Measurements from ENCODE around the gene PRKCB. TPM values are rescaled to one million over a fixed set of nuclear protein-coding genes. Genes with fewer than 3 reads are reported as not detected.

PRKCB gene
- total RNA-seq, 1 donor from 2014 or later: 0.38 TPM

GRCh38 chr16:24035127-24035842 is 199.5 kb downstream of the PRKCB start:
- TF ChIP-seq, protein P1, sequence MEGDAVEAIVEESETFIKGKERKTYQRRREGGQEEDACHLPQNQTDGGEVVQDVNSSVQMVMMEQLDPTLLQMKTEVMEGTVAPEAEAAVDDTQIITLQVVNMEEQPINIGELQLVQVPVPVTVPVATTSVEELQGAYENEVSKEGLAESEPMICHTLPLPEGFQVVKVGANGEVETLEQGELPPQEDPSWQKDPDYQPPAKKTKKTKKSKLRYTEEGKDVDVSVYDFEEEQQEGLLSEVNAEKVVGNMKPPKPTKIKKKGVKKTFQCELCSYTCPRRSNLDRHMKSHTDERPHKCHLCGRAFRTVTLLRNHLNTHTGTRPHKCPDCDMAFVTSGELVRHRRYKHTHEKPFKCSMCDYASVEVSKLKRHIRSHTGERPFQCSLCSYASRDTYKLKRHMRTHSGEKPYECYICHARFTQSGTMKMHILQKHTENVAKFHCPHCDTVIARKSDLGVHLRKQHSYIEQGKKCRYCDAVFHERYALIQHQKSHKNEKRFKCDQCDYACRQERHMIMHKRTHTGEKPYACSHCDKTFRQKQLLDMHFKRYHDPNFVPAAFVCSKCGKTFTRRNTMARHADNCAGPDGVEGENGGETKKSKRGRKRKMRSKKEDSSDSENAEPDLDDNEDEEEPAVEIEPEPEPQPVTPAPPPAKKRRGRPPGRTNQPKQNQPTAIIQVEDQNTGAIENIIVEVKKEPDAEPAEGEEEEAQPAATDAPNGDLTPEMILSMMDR (IDR thresholded peaks at IDR 0.05; ENCODE audit: unreplicated experiment): no peak
- no peaks in the 10 kb centered on the region for H3K36me3 Mint-ChIP-seq
- peaks cover 4% of the 10 kb centered on the region for H3K9me3 Mint-ChIP-seq
- peaks cover 2% of the 10 kb centered on the region for H3K4me1 Mint-ChIP-seq
- peaks cover 63% of the 10 kb centered on the region for H3K27me3 Mint-ChIP-seq (ENCODE audit: low read depth)
- H3K4me3 Mint-ChIP-seq: no peak overlapping the region
- no peak overlapping the region for H3K27ac Mint-ChIP-seq
- no peak for DNase-seq (ENCODE audit: low spot score in 2 of 2, unreplicated experiment in 2 of 2)

- Mint-ChIP-seq H3K4me3 (no peak overlapping the region), H3K36me3 (no peaks in the 10 kb centered on the region), H3K27me3 (ENCODE audit: low read depth) (peaks cover 64% of the 10 kb centered on the region), H3K9me3 (peaks cover 4% of the 10 kb centered on the region), H3K4me1 (peaks cover 2% of the 10 kb centered on the region), H3K27ac (no peak overlapping the region)
- no peak for DNase-seq (ENCODE audit: low spot score in 2 of 2, unreplicated experiment in 2 of 2)
- TF ChIP-seq, protein P1 (IDR thresholded peaks at IDR 0.05; ENCODE audit: unreplicated experiment): no peak
Measured at GRCh38 chr16:24036038-24036543, 200.3 kb downstream of the PRKCB start.

DNA sequence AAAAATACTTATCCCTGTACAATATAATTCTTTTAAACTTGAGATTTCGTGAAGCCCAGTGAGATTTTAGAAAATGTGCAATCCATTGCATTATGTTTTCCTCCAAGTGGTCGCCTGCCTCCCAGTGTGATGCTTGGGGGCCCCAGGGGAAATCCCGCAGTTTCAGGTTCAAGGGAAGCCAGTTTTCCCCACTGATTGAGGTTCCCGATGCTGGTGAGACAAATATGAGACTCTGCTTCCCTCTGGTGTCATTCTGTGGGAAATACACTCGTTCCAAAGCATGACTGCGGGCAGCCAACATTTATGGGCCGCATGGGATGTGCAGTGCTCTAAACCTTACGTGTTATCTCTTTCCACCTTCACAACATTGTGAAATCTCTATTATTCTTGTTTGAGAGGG is 200.8 kb downstream of the PRKCB start:
- Mint-ChIP-seq H3K4me1 (peaks cover 2% of the 10 kb centered on the region), H3K9me3 (peaks cover 4% of the 10 kb centered on the region), H3K4me3 (no peak overlapping the region), H3K27me3 (ENCODE audit: low read depth) (peaks cover 64% of the 10 kb centered on the region), H3K27ac (no peak overlapping the region), H3K36me3 (no peaks in the 10 kb centered on the region)
- TF ChIP-seq, protein P1 (IDR thresholded peaks at IDR 0.05; ENCODE audit: unreplicated experiment): no peak
- peak in 1 of 2 experiments; percentile 50 for DNase-seq (ENCODE audit: low spot score in 2 of 2, unreplicated experiment in 2 of 2)

GRCh38 chr16:24037335-24037734 is 201.6 kb downstream of the PRKCB start:
- H3K9me3 Mint-ChIP-seq: peaks cover 4% of the 10 kb centered on the region

DNA sequence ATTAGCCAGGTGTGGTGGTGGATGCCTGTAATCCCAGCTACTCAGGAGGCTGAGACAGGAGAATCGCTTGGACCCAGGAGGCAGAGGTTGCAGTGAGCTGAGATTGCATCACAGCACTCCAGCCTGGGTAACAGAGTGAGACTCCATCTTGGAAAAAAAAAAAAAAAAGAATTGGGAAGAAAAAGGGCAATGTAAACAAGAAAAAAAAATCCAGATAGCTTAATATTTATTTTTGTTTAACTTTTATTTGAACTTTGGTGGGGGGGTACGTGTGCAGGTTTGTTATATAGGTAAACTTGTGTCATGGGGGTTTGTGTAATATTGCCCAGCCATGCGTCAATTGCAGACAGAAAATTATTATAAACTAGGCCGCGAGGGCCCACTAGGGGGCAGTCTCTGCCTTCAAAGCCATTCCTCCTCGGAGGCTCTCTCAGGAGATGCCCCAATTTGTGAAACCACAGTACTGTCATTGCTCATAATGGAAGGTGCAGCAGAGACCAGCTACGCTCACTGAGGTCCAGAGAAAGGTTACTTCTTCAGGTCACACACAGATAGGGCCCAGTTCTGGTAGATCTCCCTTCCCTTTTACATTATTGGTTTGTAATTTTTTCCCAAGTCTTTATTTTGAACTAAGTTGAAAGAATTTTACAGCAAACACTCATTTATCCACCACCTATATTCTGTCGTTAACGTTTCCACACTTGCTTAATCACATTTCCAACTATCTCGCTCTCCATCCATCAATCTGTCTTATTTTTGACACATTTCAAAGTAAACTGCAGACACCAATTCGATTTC is 206.2 kb downstream of the PRKCB start:
- H3K4me3 Mint-ChIP-seq: no peak overlapping the region
- TF ChIP-seq, protein P1 (IDR thresholded peaks at IDR 0.05; ENCODE audit: unreplicated experiment): peak; percentile 90
- no peaks in the 10 kb centered on the region for H3K9me3 Mint-ChIP-seq
- no peaks in the 10 kb centered on the region for H3K4me1 Mint-ChIP-seq
- H3K36me3 Mint-ChIP-seq: no peaks in the 10 kb centered on the region
- H3K27ac Mint-ChIP-seq: no peak overlapping the region
- peaks cover 52% of the 10 kb centered on the region for H3K27me3 Mint-ChIP-seq (ENCODE audit: low read depth)
- DNase-seq (ENCODE audit: low spot score in 2 of 2, unreplicated experiment in 2 of 2): peak; percentile 44 to 87

More at GRCh38 chr16:24037335-24037734, 201.6 kb downstream of the PRKCB start:
- no peak for DNase-seq (ENCODE audit: low spot score in 2 of 2, unreplicated experiment in 2 of 2)
- Mint-ChIP-seq H3K27ac (no peak overlapping the region), H3K27me3 (ENCODE audit: low read depth) (peaks cover 64% of the 10 kb centered on the region), H3K4me3 (no peak overlapping the region), H3K4me1 (peaks cover 2% of the 10 kb centered on the region), H3K36me3 (no peaks in the 10 kb centered on the region)
- TF ChIP-seq, protein P1 (IDR thresholded peaks at IDR 0.05; ENCODE audit: unreplicated experiment): no peak

Measured in mesothelial cell of epicardium (in vitro differentiated cells).